Stimulated activated CD8-positive, alpha-beta memory T cell treated with anti-CD3 and anti-CD28 coated beads, Interleukin-15, amount 100 ng/mL, for 48 hours (primary cell): Measurements from ENCODE around the gene GMPPA.

Source experiments
- DNase-seq, 2 donors: peaks; one replicate each; pipeline ENCODE4 v3.0.0-alpha.2; 2020; ENCODE audit warnings: low read depth in 2 of 2

GMPPA gene

DNA sequence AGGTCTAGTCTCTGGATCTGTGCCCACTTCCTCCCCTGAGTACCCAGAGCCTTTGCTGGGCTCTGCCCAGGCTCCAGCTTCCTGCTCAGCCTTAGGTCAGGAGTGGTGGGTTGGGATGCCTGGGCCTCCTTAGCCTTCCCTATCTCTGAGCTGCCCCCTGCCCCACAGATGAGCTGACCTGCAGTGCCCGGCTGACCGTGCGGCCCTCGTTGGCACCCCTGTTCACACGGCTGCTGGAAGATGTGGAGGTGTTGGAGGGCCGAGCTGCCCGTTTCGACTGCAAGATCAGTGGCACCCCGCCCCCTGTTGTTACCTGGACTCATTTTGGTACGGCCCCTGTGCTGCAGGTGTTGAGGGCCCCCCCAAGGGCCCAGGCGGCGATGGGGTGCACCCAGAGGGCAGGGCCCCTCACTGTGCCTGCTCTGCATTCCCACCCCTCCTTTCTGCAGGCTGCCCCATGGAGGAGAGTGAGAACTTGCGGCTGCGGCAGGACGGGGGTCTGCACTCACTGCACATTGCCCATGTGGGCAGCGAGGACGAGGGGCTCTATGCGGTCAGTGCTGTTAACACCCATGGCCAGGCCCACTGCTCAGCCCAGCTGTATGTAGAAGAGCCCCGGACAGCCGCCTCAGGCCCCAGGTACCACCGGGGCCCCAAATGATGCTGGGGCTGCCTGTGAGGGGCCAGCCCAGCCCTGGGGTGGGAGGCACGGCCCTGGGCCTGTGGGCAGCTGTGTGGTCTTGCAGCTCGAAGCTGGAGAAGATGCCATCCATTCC is 30.1 kb upstream of the GMPPA start:
- DNase-seq: no peak

DNA sequence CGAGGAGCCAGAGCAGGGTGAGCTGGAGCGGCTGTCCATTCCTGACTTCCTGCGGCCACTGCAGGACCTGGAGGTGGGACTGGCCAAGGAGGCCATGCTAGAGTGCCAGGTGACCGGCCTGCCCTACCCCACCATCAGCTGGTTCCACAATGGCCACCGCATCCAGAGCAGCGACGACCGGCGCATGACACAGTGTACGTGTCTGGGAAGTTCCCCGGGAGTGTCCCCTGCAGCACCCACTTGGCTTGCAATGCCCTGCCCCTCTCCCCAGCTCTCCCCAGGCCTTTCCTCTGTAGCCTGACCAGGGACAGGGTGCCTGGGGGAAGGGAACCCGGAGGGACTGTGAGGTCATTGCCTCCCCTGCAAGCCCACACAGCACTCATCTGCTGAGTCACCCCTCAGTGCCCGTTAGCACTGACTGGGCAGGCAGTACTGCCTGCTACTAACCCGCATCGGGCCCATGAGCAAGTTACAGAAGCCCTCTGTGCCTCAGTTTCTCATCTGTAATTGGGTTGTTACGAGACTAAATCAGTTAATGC is 29.4 kb upstream of the GMPPA start:
- no peak for DNase-seq

GRCh38 chr2:219470429-219470828 is 28.3 kb upstream of the GMPPA start:
- DNase-seq: no peak

DNA sequence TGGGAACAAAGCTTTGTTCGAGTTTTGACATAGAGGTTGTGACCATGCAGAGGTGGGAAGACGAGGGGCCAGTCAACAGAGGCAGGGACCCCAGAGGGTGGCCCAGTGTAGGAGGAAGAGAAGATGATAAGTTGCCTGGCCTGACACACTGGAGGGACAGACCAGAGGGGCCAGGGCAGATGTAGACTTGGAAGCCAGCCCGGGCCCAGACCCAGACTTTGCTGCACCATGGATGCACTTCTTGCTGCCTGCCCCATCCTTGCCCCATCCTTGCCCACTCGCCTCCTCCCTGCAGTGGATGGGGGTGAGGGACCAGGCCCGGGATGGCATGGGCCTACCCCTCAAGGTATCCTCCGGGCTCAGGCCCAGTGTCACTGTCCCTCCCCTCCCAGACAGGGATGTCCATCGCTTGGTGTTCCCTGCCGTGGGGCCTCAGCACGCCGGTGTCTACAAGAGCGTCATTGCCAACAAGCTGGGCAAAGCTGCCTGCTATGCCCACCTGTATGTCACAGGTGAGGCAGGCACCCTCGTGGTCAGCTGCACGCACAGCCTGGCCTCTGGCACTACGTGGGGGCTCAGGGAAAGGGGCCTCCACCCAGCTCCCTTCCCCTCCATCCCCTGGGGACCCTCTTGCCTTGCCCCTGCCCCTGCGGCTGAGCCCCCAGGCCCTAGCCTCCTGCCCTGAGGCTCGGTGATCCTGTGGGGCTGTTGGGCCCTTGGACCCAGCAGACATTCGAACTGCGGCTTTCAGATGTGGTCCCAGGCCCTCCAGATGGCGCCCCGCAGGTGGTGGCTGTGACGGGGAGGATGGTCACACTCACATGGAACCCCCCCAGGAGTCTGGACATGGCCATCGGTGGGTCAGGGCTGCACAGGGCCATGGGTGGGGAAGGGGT is 27.0 kb upstream of the GMPPA start:
- DNase-seq: no peak

DNA sequence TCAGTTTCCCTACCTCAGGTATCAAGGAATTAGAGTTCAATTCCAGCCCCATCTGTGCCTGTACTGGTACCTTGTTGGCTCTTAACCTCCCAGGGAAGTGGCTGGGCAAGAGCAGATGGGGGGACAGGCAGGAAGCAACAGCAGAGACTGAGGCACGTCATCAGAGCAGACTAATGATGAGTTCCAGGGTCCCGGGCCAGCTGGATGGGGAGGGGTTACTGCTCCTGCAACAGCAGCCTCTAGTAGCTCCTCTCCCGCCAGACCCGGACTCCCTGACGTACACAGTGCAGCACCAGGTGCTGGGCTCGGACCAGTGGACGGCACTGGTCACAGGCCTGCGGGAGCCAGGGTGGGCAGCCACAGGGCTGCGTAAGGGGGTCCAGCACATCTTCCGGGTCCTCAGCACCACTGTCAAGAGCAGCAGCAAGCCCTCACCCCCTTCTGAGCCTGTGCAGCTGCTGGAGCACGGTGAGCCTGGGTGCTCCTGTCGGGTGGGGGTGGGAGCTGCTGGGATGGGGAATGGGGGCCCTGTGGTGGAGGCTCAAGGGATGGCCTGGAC is 26.0 kb upstream of the GMPPA start:
- DNase-seq: no peak

DNA sequence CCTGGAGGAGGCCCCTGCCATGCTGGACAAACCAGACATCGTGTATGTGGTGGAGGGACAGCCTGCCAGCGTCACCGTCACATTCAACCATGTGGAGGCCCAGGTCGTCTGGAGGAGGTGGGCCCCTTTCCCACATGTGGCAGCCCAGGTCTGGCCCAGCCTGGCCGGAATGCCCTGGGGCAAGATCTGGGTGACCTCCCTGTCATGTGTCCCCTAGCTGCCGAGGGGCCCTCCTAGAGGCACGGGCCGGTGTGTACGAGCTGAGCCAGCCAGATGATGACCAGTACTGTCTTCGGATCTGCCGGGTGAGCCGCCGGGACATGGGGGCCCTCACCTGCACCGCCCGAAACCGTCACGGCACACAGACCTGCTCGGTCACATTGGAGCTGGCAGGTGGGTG is 25.2 kb upstream of the GMPPA start:
- DNase-seq: no peak

DNA sequence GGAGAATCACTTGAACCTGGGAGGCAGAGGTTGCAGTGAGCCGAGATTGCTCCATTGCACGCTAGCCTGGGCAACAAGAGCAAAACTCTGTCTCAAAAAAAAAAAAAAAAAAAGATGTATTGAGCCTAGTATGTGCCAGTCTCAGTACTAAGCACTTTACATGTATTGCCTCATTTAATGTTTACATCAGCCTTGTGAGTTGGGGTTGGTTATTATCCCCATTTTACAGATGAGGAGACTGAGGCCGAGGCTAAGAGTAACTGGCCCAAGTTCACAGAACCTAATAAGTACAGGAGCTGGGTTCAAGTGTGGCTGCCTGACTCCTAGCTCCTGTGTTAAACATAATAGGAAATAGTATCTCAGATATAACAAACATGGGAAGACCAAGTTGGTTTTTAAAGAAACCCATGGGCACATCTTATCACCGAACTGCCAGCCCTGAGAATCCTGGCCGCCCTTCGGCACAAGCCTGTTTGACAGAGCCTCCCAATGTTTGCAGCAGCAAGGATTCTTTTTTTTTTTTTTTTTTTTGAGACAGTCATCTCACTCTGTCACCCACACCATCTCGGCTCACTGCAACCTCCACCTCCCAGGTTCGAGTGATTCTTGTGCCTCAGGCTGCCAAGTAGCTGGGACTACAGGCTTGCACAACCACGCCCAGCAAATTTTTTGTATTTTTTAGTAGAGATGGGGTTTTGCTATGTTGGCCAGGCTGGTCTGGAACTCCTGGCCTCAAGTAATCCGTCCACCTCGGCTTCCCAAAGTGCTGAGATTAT is 24.2 kb upstream of the GMPPA start:
- DNase-seq: no peak

- DNase-seq: no peak
Observed at GRCh38 chr2:219475278-219475677, 23.4 kb upstream of the GMPPA start.

DNA sequence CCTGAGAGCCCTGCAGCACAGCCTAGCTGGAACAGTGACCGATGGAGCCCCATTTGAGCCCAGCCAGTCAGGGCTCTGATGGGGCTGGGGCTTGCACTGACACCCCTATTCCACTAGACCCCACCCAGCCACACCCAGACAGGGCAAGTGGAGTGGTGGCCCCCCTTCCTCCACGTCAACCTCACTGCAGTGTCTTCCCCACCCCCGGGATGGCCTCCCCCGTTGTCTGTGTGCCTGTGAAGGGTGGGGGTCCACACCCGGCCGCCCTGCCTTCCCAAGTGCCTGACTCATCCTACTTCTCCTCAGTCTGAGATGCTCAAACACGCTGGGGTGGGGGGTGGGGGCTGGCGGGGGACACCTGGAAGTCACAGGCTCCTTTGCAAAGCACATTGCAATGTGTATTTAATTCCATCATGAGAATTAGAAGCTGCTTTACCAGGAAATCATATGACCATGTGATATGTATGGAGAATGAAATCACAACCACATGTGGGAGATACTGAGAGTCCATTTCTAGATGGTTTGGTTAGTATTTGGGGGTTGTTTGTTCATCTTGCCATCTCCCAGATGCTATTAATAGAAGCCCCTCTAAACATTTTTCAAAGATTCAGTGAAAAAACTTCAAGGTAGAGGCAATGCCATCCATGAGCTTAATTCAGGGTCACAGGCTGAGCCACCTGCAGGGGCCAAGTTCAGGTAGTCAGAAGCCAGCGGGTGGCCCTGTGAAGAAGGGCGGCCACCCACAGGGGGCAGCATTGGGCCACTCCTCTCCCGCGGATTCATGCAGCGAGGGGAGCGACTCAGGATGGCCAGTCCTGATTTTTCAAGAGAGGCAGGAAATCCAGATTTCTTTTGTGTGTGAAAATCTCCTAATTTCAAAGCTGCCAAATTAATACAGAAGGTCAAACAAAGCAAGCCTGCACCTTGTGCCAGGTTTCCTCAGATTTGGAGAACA is 22.7 kb upstream of the GMPPA start:
- peak in 1 of 2 donors; percentile 45 for DNase-seq

DNA sequence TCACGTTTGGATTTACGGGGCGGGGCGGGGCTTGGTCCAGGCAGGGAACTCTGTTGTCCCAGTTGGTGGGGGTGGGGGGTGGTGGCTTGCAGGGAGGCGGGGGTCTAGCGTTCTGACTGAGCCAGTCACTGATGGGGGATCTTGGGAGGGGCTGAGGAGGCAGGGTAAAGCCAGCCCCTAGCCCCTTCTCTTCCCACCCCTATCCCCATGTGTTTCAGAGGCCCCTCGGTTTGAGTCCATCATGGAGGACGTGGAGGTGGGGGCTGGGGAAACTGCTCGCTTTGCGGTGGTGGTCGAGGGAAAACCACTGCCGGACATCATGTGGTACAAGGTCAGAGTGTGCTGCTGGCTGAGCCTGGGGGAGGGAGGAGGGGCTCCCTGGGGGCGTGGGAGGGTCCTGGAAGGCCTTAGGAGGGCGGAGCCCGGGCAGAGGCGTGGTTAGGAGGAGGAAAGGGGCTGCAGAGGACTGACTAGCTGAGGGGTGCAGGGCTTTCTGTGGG is 22.0 kb upstream of the GMPPA start:
- no peak for DNase-seq

GRCh38 chr2:219477179-219477578 is 21.5 kb upstream of the GMPPA start:
- no peak for DNase-seq

DNA sequence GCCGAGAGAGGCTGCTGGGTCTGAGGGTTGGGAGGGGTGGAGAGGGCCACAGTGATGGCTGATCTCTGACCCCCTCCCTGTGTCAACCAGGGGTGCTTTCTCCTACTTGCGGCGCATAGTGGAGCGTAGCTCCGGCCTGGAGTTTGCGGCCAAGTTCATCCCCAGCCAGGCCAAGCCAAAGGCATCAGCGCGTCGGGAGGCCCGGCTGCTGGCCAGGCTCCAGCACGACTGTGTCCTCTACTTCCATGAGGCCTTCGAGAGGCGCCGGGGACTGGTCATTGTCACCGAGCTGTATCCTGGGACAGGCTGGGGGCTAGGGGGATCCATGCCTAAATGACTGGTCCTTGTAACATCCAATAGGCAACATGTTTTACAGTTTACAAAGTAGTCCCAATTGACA is 20.9 kb upstream of the GMPPA start:
- no peak for DNase-seq

GRCh38 chr2:219478916-219479315 is 19.8 kb upstream of the GMPPA start:
- DNase-seq: no peak

DNA sequence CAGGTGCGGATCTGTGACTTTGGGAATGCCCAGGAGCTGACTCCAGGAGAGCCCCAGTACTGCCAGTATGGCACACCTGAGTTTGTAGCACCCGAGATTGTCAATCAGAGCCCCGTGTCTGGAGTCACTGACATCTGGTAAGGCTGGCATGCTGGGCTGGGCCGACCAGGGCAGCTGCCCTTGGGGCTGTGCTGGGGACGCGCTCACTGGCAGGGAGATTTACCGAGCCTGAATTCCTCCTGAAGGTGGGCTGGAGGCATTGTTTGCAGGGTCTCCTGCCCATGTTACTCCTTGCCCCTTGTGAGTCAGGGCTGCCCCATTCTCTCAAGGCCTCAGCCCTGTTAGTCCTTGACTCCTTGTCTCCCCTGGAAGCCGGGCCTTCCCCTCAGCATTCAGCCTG is 18.7 kb upstream of the GMPPA start:
- DNase-seq: no peak

GRCh38 chr2:219482674-219483405 is 15.9 kb upstream of the GMPPA start:
- no peak for DNase-seq

DNA sequence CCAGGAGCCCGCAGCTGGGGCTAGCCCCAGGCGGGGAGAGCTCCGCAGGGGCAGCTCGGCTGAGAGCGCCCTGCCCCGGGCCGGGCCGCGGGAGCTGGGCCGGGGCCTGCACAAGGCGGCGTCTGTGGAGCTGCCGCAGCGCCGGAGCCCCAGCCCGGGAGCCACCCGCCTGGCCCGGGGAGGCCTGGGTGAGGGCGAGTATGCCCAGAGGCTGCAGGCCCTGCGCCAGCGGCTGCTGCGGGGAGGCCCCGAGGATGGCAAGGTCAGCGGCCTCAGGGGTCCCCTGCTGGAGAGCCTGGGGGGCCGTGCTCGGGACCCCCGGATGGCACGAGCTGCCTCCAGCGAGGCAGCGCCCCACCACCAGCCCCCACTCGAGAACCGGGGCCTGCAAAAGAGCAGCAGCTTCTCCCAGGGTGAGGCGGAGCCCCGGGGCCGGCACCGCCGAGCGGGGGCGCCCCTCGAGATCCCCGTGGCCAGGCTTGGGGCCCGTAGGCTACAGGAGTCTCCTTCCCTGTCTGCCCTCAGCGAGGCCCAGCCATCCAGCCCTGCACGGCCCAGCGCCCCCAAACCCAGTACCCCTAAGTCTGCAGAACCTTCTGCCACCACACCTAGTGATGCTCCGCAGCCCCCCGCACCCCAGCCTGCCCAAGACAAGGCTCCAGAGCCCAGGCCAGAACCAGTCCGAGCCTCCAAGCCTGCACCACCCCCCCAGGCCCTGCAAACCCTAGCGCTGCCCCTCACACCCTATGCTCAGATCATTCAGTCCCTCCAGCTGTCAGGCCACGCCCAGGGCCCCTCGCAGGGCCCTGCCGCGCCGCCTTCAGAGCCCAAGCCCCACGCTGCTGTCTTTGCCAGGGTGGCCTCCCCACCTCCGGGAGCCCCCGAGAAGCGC is 15.0 kb upstream of the GMPPA start:
- no peak for DNase-seq

GRCh38 chr2:219484343-219485200 is 14.1 kb upstream of the GMPPA start:
- DNase-seq: no peak

DNA sequence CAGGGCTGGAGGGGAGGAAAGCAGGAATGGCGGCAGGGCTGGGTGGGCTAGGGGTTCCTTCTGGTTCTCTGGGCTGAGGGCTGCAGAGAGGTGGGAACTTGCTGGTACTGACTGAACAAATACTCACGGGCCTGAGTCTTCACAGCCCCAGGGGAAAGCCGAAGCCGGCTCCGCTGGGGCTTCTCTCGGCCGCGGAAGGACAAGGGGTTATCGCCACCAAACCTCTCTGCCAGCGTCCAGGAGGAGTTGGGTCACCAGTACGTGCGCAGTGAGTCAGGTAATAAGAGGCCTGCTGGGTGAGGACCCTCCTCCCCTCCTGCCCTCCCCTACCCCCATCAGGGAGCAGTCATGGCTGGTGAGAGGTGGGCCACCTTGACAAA is 13.5 kb upstream of the GMPPA start:
- DNase-seq: no peak
